BLaER1 (cell line): ENCODE measurements around the gene USP12.

Experiments used
- H3K27ac ChIP-seq: shearing (Covaris generic); formaldehyde crosslinking; 2 replicates; pipeline ENCODE4 v1.8.1; 2022
- H3K27me3 ChIP-seq: shearing (Covaris generic); formaldehyde crosslinking; 2 replicates; pipeline ENCODE4 v1.8.1; 2022
- H3K36me3 ChIP-seq: shearing (Covaris generic); formaldehyde crosslinking; 2 replicates; pipeline ENCODE4 v1.8.1; 2022
- H3K4me1 ChIP-seq: shearing (Covaris generic); formaldehyde crosslinking; 2 replicates; pipeline ENCODE4 v1.8.1; 2022
- H3K4me2 ChIP-seq: shearing (Covaris generic); formaldehyde crosslinking; 2 replicates; pipeline ENCODE4 v1.8.1; 2022
- H3K4me3 ChIP-seq: shearing (Covaris generic); formaldehyde crosslinking; 2 replicates; pipeline ENCODE4 v1.8.1; 2022
- H3K9ac ChIP-seq: shearing (Covaris generic); formaldehyde crosslinking; 2 replicates; pipeline ENCODE4 v1.8.1; 2022
- H3K9me3 ChIP-seq: shearing (Covaris generic); formaldehyde crosslinking; 2 replicates; pipeline ENCODE4 v1.8.1; 2022
- H4K20me1 ChIP-seq: shearing (Covaris generic); formaldehyde crosslinking; 2 replicates; pipeline ENCODE4 v1.8.1; 2022
- Cebpa-rat ChIP-seq: shearing (Covaris generic); IDR thresholded peaks from 2 replicates; pipeline ENCODE4 v1.8.1; 2022

Gene USP12

GRCh38 chr13:27186295-27186694 lies 14.7 kb upstream of the USP12 start:
- no peaks in the 10 kb centered on the region for H3K9me3 ChIP-seq
- H3K27ac ChIP-seq = no peak overlapping the region
- H3K4me3 ChIP-seq = no peak overlapping the region
- TF ChIP-seq Cebpa-rat = no peak
- H3K4me1 ChIP-seq = no peaks in the 10 kb centered on the region
- H4K20me1 ChIP-seq = no peaks in the 10 kb centered on the region
- no peaks in the 10 kb centered on the region for H3K36me3 ChIP-seq
- H3K4me2 ChIP-seq = no peak overlapping the region
- no peaks in the 10 kb centered on the region for H3K27me3 ChIP-seq
- H3K9ac ChIP-seq = no peak overlapping the region

DNA sequence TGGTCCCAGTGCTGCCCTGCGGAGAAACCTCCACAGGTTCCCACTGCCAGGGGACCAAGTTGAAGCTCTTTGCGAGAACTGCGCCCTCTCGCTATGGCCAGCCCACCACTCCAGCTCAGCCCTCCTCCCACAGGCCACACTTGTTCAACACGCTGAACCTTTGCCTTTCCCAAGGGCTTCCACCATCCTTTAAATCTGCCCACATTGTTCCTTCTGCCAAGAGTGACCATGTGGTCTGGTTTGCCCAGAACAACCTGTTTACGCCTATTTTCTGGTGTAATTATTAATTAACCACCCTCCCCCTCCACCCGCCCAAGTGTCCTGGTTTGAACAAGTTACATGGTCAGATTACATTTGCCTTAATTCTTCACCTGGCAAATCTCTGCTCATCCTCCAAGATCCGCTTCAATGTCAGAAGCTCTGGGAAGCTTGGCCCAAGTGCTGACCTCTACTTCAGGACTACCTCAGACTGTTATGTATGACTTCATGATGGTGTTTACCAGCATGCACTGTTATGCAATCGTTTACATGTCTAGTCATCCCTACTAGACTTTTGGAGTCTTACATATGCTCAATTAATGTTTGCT lies 12.0 kb upstream of the USP12 start:
- no peaks in the 10 kb centered on the region for H4K20me1 ChIP-seq
- no peaks in the 10 kb centered on the region for H3K4me1 ChIP-seq
- H3K9ac ChIP-seq = no peak overlapping the region
- H3K4me3 ChIP-seq = no peak overlapping the region
- no peaks in the 10 kb centered on the region for H3K9me3 ChIP-seq
- no peaks in the 10 kb centered on the region for H3K27me3 ChIP-seq
- no peak overlapping the region for H3K27ac ChIP-seq
- no peak for TF ChIP-seq Cebpa-rat
- H3K4me2 ChIP-seq = no peak overlapping the region
- no peaks in the 10 kb centered on the region for H3K36me3 ChIP-seq

GRCh38 chr13:27182844-27183497 lies 11.4 kb upstream of the USP12 start:
- Histone ChIP-seq H4K20me1 (no peaks in the 10 kb centered on the region), H3K4me3 (no peak overlapping the region), H3K4me2 (no peak overlapping the region), H3K4me1 (no peaks in the 10 kb centered on the region), H3K36me3 (no peaks in the 10 kb centered on the region), H3K9me3 (no peaks in the 10 kb centered on the region), H3K27me3 (no peaks in the 10 kb centered on the region), H3K9ac (no peak overlapping the region), H3K27ac (no peak overlapping the region)
- TF ChIP-seq Cebpa-rat = no peak

DNA sequence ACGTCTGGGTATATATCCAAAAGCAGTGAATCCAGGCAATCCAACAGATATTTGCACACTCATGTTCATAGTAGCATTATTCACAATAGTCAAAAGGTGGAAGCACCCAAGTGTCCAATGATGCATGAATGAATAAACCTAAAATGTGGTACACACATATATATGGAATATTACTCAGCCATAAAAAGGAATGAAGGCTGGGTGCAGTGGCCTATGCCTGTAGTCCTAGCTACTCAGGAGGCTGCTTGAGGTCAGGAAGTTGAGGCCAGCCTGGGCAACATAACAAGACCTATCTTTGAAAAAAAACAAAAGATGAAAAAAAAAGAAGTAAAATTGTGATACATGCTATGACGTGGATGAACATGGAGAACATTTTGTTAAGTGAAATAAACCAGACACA lies 10.4 kb upstream of the USP12 start:
- Histone ChIP-seq H3K36me3 (no peaks in the 10 kb centered on the region), H3K9ac (no peak overlapping the region), H3K4me1 (no peaks in the 10 kb centered on the region), H3K4me3 (no peak overlapping the region), H3K27ac (no peak overlapping the region), H3K4me2 (no peak overlapping the region), H4K20me1 (no peaks in the 10 kb centered on the region), H3K27me3 (no peaks in the 10 kb centered on the region), H3K9me3 (no peaks in the 10 kb centered on the region)
- no peak for TF ChIP-seq Cebpa-rat

DNA sequence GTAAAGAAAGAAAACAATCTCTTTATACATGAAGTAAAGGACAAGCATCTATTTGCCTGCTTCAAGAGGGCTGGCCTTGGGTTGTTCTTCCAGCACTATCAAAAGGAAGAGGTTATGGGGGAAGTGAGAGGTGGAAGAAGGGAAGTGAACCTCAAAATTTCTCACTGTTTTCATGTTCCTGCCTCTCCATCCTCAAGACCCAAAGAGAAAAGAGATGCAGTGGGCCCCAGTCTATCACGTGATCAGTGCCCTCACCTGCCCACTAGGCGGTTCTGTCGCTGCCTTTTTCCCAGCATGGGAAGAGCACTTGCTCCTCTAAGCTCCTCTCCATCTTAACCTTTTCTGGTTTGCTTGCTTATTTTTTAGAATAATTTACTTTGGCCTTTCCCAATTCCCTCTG lies 6.2 kb upstream of the USP12 start:
- Histone ChIP-seq H3K4me2 (no peak overlapping the region), H3K9ac (no peak overlapping the region), H3K36me3 (no peaks in the 10 kb centered on the region), H3K9me3 (no peaks in the 10 kb centered on the region), H3K27me3 (no peaks in the 10 kb centered on the region), H3K4me1 (peaks cover 4% of the 10 kb centered on the region), H4K20me1 (no peaks in the 10 kb centered on the region), H3K27ac (no peak overlapping the region), H3K4me3 (no peak overlapping the region)
- no peak for TF ChIP-seq Cebpa-rat

GRCh38 chr13:27176470-27177410 lies 5.1 kb upstream of the USP12 start:
- Histone ChIP-seq H3K4me2 (no peak overlapping the region), H4K20me1 (no peaks in the 10 kb centered on the region), H3K36me3 (no peaks in the 10 kb centered on the region), H3K4me1 (peaks cover 10% of the 10 kb centered on the region), H3K27me3 (no peaks in the 10 kb centered on the region), H3K9ac (no peak overlapping the region), H3K4me3 (no peak overlapping the region), H3K27ac (no peak overlapping the region), H3K9me3 (no peaks in the 10 kb centered on the region)
- no peak for TF ChIP-seq Cebpa-rat

- no peaks in the 10 kb centered on the region for H3K36me3 ChIP-seq
- no peak overlapping the region for H3K4me2 ChIP-seq
- H4K20me1 ChIP-seq = peaks cover 9% of the 10 kb centered on the region
- peaks cover 17% of the 10 kb centered on the region for H3K4me1 ChIP-seq
- H3K4me3 ChIP-seq = no peak overlapping the region
- no peaks in the 10 kb centered on the region for H3K27me3 ChIP-seq
- H3K27ac ChIP-seq = no peak overlapping the region
- H3K9ac ChIP-seq = no peak overlapping the region
- H3K9me3 ChIP-seq = no peaks in the 10 kb centered on the region
- TF ChIP-seq Cebpa-rat = no peak
These were observed 3.3 kb upstream of the USP12 start for GRCh38 chr13:27174766-27175455.

DNA sequence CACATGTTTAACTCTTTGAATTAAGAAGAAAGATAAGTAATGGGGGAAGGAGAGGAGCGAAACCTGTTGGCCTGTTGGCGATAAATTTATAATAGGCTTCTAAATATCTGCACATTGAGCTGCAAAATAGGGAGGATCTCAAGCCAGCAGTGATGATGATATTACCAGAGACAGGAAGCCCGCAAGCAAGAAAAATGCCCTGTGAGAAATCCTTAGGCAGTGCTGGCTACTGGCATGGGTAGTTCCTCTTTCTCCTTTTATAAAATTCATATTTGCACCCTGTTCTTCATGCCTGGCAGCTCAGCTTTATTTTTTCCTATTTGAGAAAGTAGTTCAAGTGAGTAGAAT lies 858 bp upstream of the USP12 start:
- no peaks in the 10 kb centered on the region for H3K9me3 ChIP-seq
- H3K4me3 ChIP-seq = peak overlapping the region; percentile 83
- no peaks in the 10 kb centered on the region for H3K27me3 ChIP-seq
- no peaks in the 10 kb centered on the region for H3K36me3 ChIP-seq
- peak overlapping the region; percentile 86 for H3K4me2 ChIP-seq
- H3K4me1 ChIP-seq = peaks cover 36% of the 10 kb centered on the region
- TF ChIP-seq Cebpa-rat = no peak
- H3K27ac ChIP-seq = peak overlapping the region; percentile 62
- peak overlapping the region; percentile 87 for H3K9ac ChIP-seq
- H4K20me1 ChIP-seq = peaks cover 33% of the 10 kb centered on the region

GRCh38 chr13:27171827-27172494 lies 350 bp upstream of the USP12 start:
- no peak for TF ChIP-seq Cebpa-rat
- Histone ChIP-seq H3K4me1 (peaks cover 36% of the 10 kb centered on the region), H4K20me1 (peaks cover 38% of the 10 kb centered on the region), H3K27me3 (no peaks in the 10 kb centered on the region), H3K36me3 (no peaks in the 10 kb centered on the region), H3K9me3 (no peaks in the 10 kb centered on the region), H3K4me3 (peak overlapping the region; percentile 83), H3K9ac (peak overlapping the region; percentile 87), H3K27ac (peak overlapping the region; percentile 83), H3K4me2 (peak overlapping the region; percentile 86)
